Measurements from ENCODE around the gene SIGLEC1. TPM values are rescaled to one million over a fixed set of nuclear protein-coding genes. Genes with fewer than 3 reads are reported as not detected.

The SIGLEC1 gene
- total and polyA plus RNA-seq, 4 experiments from 2014 or later = 0.30 to 0.32 TPM; not detected in 2

- Mint-ChIP-seq H3K4me1 (peaks cover 5 to 19% (median 9%) of the 10 kb centered on the region in 4 donors), H3K36me3 (no peaks in the 10 kb centered on the region), H3K4me3 (peak overlapping the region in 3 of 8 donors; percentile 41 to 58 (median 52)), H3K27me3 (peaks cover 30 to 38% of the 10 kb centered on the region in 2 donors), H3K27ac (no peak overlapping the region), H3K9me3 (peaks cover 0 to 2% (median 0%) of the 10 kb centered on the region in 8 donors)
- peaks cover 18% of the 10 kb centered on the region for H3K27me3 ChIP-seq (ENCODE audit: insufficient read depth, low read length)
- no peaks in the 10 kb centered on the region for H3K9me3 ChIP-seq (ENCODE audit: control insufficient read depth in 1 of 2, low read length in 2 of 2)
- H3K4me1 ChIP-seq (ENCODE audit: insufficient read depth, low read length) = peaks cover 3% of the 10 kb centered on the region
- no peak for DNase-seq
- no peaks in the 10 kb centered on the region for H3K36me3 ChIP-seq (ENCODE audit: insufficient read depth, low read length)
- no peak overlapping the region for H3K4me3 ChIP-seq (ENCODE audit: low read length in 2 of 2)
- CTCF ChIA-PET (ENCODE audit: partially characterized antibody) = no interaction called here
- intact Hi-C loops (cut with micrococcal nuclease) = no loop called here
- POLR2A ChIA-PET (ENCODE audit: partially characterized antibody) = no interaction called here
- no peak overlapping the region for H3K27ac ChIP-seq (ENCODE audit: low read depth, low read length)
Measured at GRCh38 chr20:3672547-3673171, 39.7 kb downstream of the SIGLEC1 start.

DNA sequence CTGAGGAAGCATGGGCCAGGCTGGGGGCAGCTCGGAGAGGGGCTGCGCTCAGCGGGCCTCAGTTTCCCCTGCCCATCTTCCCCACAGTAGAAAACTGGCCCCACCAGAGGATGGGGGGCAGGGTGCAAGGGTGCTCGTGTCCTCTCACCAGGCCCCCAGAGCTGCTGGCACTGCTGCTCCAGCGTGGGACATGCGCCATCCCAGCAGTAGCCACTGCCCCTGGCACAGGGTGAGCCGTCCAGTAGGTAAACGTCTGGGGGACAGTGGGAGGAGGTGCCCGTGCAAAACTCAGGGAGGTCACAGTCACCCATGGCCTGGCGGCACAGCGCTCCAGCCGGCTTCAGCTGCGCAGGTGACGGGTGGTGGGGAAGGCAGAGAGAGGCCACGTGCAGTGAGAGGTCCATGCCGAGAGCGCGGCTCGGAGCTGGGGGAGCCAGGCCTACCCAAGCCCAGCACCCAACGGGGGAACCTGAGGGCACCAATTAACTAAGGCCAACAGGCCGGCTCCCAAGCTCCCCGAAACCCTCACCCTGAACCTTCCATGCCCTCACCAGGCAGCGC, 40.3 kb downstream of the SIGLEC1 start:
- peaks cover 3% of the 10 kb centered on the region for H3K4me1 ChIP-seq (ENCODE audit: insufficient read depth, low read length)
- no peaks in the 10 kb centered on the region for H3K36me3 ChIP-seq (ENCODE audit: insufficient read depth, low read length)
- Mint-ChIP-seq H3K4me1 (peaks cover 5 to 24% (median 12%) of the 10 kb centered on the region in 4 donors), H3K27ac (no peak overlapping the region), H3K4me3 (peak overlapping the region in 1 of 8 donors; percentile 41), H3K9me3 (peaks cover 0 to 2% (median 0%) of the 10 kb centered on the region in 8 donors), H3K36me3 (no peaks in the 10 kb centered on the region), H3K27me3 (peaks cover 30 to 39% of the 10 kb centered on the region in 2 donors)
- ChIA-PET CTCF (ENCODE audit: partially characterized antibody) (no interaction called here), POLR2A (ENCODE audit: partially characterized antibody) (no interaction called here)
- H3K27me3 ChIP-seq (ENCODE audit: insufficient read depth, low read length) = peaks cover 18% of the 10 kb centered on the region
- H3K9me3 ChIP-seq (ENCODE audit: control insufficient read depth in 1 of 2, low read length in 2 of 2) = no peaks in the 10 kb centered on the region
- intact Hi-C loops (cut with micrococcal nuclease) = no loop called here
- DNase-seq = no peak
- no peak overlapping the region for H3K27ac ChIP-seq (ENCODE audit: low read depth, low read length)
- H3K4me3 ChIP-seq (ENCODE audit: low read length in 2 of 2) = no peak overlapping the region

GRCh38 chr20:3670945-3671344, 41.5 kb downstream of the SIGLEC1 start:
- peaks cover 9 to 29% (median 15%) of the 10 kb centered on the region in 4 donors for H3K4me1 Mint-ChIP-seq
- ChIA-PET POLR2A (ENCODE audit: partially characterized antibody) (no interaction called here), CTCF (ENCODE audit: partially characterized antibody) (no interaction called here)
- no peaks in the 10 kb centered on the region for H3K9me3 ChIP-seq (ENCODE audit: control insufficient read depth in 1 of 2, low read length in 2 of 2)
- H3K4me3 ChIP-seq (ENCODE audit: low read length in 2 of 2) = no peak overlapping the region
- no peak for DNase-seq
- H3K27ac Mint-ChIP-seq = no peak overlapping the region
- H3K9me3 Mint-ChIP-seq = peaks cover 0 to 2% (median 0%) of the 10 kb centered on the region in 8 donors
- H3K27me3 ChIP-seq (ENCODE audit: insufficient read depth, low read length) = peaks cover 18% of the 10 kb centered on the region
- peaks cover 10% of the 10 kb centered on the region for H3K4me1 ChIP-seq (ENCODE audit: insufficient read depth, low read length)
- no peak overlapping the region for H3K4me3 Mint-ChIP-seq
- H3K27me3 Mint-ChIP-seq = peaks cover 27 to 35% of the 10 kb centered on the region in 2 donors
- intact Hi-C loops (cut with micrococcal nuclease) = no loop called here
- H3K27ac ChIP-seq (ENCODE audit: low read depth, low read length) = no peak overlapping the region
- no peaks in the 10 kb centered on the region for H3K36me3 ChIP-seq (ENCODE audit: insufficient read depth, low read length)
- H3K36me3 Mint-ChIP-seq = no peaks in the 10 kb centered on the region

DNA sequence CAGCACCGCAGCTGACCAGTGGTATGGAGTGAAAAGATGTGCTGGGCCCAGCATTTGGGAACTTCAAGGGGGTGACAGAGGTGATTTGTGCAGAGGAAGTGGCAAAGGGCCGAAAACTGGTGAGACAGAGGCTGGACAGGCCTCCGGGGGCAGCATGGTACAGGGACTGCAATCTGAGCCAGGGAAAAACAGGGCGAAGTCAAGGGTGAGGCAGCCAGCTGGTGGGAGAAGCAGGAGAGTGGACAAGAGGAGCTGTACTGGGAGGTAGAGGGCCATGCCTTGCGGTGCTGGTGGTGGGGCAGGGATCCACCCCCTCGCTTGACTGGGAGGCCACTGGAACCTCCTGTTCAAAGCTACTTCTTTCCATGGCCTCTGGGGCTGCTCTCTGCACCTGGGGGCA, 41.9 kb downstream of the SIGLEC1 start:
- intact Hi-C loops (cut with micrococcal nuclease) = no loop called here
- peaks cover 18% of the 10 kb centered on the region for H3K27me3 ChIP-seq (ENCODE audit: insufficient read depth, low read length)
- H3K36me3 ChIP-seq (ENCODE audit: insufficient read depth, low read length) = no peaks in the 10 kb centered on the region
- H3K27me3 Mint-ChIP-seq = peaks cover 27 to 36% of the 10 kb centered on the region in 2 donors
- H3K36me3 Mint-ChIP-seq = no peaks in the 10 kb centered on the region
- no peaks in the 10 kb centered on the region for H3K9me3 ChIP-seq (ENCODE audit: control insufficient read depth in 1 of 2, low read length in 2 of 2)
- no peak for DNase-seq
- POLR2A ChIA-PET (ENCODE audit: partially characterized antibody) = no interaction called here
- CTCF ChIA-PET (ENCODE audit: partially characterized antibody) = no interaction called here
- H3K9me3 Mint-ChIP-seq = peaks cover 0 to 2% (median 0%) of the 10 kb centered on the region in 8 donors
- no peak overlapping the region for H3K27ac ChIP-seq (ENCODE audit: low read depth, low read length)
- H3K4me1 Mint-ChIP-seq = peaks cover 12 to 33% (median 18%) of the 10 kb centered on the region in 4 donors
- H3K4me3 Mint-ChIP-seq = no peak overlapping the region
- H3K27ac Mint-ChIP-seq = peak overlapping the region in 1 of 7 donors; percentile 79
- peaks cover 15% of the 10 kb centered on the region for H3K4me1 ChIP-seq (ENCODE audit: insufficient read depth, low read length)
- H3K4me3 ChIP-seq (ENCODE audit: low read length in 2 of 2) = no peak overlapping the region

GRCh38 chr20:3669710-3670367, 42.6 kb downstream of the SIGLEC1 start:
- intact Hi-C loops (cut with micrococcal nuclease) = no loop called here
- peaks cover 0 to 2% (median 0%) of the 10 kb centered on the region in 8 donors for H3K9me3 Mint-ChIP-seq
- DNase-seq = no peak
- no peaks in the 10 kb centered on the region for H3K36me3 ChIP-seq (ENCODE audit: insufficient read depth, low read length)
- peaks cover 14 to 40% (median 22%) of the 10 kb centered on the region in 4 donors for H3K4me1 Mint-ChIP-seq
- H3K36me3 Mint-ChIP-seq = no peaks in the 10 kb centered on the region
- no peak overlapping the region for H3K27ac Mint-ChIP-seq
- no peak overlapping the region for H3K27ac ChIP-seq (ENCODE audit: low read depth, low read length)
- no peak overlapping the region for H3K4me3 Mint-ChIP-seq
- peaks cover 20 to 29% of the 10 kb centered on the region in 2 donors for H3K27me3 Mint-ChIP-seq
- no peak overlapping the region for H3K4me3 ChIP-seq (ENCODE audit: low read length in 2 of 2)
- H3K27me3 ChIP-seq (ENCODE audit: insufficient read depth, low read length) = peaks cover 13% of the 10 kb centered on the region
- H3K4me1 ChIP-seq (ENCODE audit: insufficient read depth, low read length) = peaks cover 21% of the 10 kb centered on the region
- ChIA-PET CTCF (ENCODE audit: partially characterized antibody) (no interaction called here), POLR2A (ENCODE audit: partially characterized antibody) (no interaction called here)
- no peaks in the 10 kb centered on the region for H3K9me3 ChIP-seq (ENCODE audit: control insufficient read depth in 1 of 2, low read length in 2 of 2)

DNA sequence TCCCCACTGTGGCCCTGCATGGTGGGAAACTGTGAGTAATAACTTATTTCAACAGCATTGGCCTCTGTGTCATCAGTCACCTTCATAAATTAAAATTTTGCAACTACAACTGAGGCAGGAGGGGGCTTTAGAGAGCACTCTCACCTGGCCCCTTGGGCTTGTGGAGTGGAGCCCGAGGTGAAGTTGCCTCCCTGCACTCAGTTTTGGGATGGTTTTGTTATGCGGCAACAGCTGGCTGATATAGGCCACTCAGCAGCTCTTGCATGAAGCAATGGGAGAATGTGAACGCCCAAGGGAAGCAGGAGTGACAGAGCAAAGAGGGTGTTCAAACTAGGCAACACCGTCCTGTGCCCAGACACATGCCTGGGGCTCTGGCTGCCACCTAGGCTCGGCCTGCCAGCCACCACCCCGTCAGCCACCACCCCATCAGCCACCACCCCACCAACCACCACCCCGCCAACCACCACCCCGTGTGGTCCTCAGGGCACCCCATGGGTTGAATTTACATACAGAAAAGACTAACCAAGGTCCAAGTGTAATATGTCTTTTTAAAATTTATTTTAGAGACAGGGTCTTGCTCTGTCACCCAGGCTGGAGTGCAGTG, 44.9 kb downstream of the SIGLEC1 start:
- DNase-seq = no peak
- Mint-ChIP-seq H3K4me1 (peaks cover 14 to 36% (median 23%) of the 10 kb centered on the region in 4 donors), H3K9me3 (peaks cover 0 to 2% (median 0%) of the 10 kb centered on the region in 8 donors), H3K27ac (peak overlapping the region in 3 of 7 donors; percentile 27 to 86 (median 56)), H3K27me3 (peaks cover 13 to 22% of the 10 kb centered on the region in 2 donors), H3K36me3 (no peaks in the 10 kb centered on the region), H3K4me3 (peak overlapping the region in 3 of 8 donors; percentile 43 to 73 (median 59))
- H3K27me3 ChIP-seq (ENCODE audit: insufficient read depth, low read length) = no peaks in the 10 kb centered on the region
- no peaks in the 10 kb centered on the region for H3K36me3 ChIP-seq (ENCODE audit: insufficient read depth, low read length)
- H3K4me1 ChIP-seq (ENCODE audit: insufficient read depth, low read length) = peaks cover 18% of the 10 kb centered on the region
- H3K9me3 ChIP-seq (ENCODE audit: control insufficient read depth in 1 of 2, low read length in 2 of 2) = no peaks in the 10 kb centered on the region
- ChIA-PET POLR2A (ENCODE audit: partially characterized antibody) (no interaction called here), CTCF (ENCODE audit: partially characterized antibody) (no interaction called here)
- H3K27ac ChIP-seq (ENCODE audit: low read depth, low read length) = no peak overlapping the region
- intact Hi-C loops (cut with micrococcal nuclease) = no loop called here
- H3K4me3 ChIP-seq (ENCODE audit: low read length in 2 of 2) = no peak overlapping the region

- Histone ChIP-seq H3K4me3 (ENCODE audit: low read length in 2 of 2) (no peak overlapping the region), H3K9me3 (ENCODE audit: control insufficient read depth in 1 of 2, low read length in 2 of 2) (no peaks in the 10 kb centered on the region), H3K4me1 (ENCODE audit: insufficient read depth, low read length) (peaks cover 18% of the 10 kb centered on the region), H3K36me3 (ENCODE audit: insufficient read depth, low read length) (no peaks in the 10 kb centered on the region), H3K27me3 (ENCODE audit: insufficient read depth, low read length) (no peaks in the 10 kb centered on the region), H3K27ac (ENCODE audit: low read depth, low read length) (no peak overlapping the region)
- Mint-ChIP-seq H3K9me3 (peaks cover 0 to 2% (median 0%) of the 10 kb centered on the region in 8 donors), H3K4me3 (no peak overlapping the region), H3K27ac (no peak overlapping the region), H3K4me1 (peaks cover 16 to 42% (median 26%) of the 10 kb centered on the region in 4 donors), H3K36me3 (no peaks in the 10 kb centered on the region), H3K27me3 (peaks cover 26 to 30% of the 10 kb centered on the region in 2 donors)
- intact Hi-C loops (cut with micrococcal nuclease) = no loop called here
- CTCF ChIA-PET (ENCODE audit: partially characterized antibody) = no interaction called here
- POLR2A ChIA-PET (ENCODE audit: partially characterized antibody) = no interaction called here
- no peak for DNase-seq
Measured at GRCh38 chr20:3663858-3664257, 48.5 kb downstream of the SIGLEC1 start.

Measured in CD4-positive, alpha-beta memory T cell (primary cell).